Measurements from ENCODE around the gene SNX32. TPM values are rescaled to one million over a fixed set of nuclear protein-coding genes. Genes with fewer than 3 reads are reported as not detected.

The SNX32 gene
- total and polyA plus RNA-seq, 9 of the 15 experiments (the other 6 are each of a cell fraction or from before 2014, with no cell fraction given): 0.03 TPM; not detected in 7

DNA sequence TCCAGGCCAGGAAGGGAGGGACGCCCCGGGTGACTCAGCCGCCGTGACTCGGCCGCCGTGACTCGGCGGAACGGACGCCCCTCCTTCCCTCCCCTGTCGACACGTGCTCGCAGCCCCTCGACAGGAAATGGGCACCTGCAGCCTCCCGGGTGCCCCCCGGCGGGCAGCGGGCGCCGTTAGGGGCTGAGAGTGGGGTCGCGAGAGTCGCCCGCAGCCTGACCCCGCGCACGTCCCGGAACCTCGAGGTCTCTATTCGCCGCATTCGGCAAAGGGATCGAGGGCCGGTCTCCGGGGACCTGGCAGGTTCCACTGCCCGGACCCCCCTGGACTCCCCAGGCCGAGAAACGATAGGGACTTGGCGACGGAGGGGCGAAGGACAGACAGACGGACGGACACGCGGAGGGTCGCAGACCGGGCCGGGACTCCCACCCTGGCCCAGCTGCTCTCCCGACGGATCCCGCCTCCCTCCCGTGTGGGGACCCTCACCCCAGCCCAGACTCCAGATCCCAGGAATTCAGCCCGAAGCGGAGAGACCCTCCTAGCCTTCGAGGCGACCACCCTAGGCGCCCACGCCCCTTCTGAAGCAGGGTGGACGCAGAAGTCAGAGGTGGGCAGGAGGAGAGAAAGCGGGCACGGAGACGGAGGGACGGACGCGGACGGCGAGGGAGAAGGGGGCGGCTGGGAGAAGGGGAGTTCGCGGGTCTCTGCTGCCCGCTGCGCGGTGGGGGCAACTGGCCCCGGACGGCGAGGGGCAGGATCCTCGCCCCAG, 65.8 kb downstream of the SNX32 start (continued):
- no peak for TF ChIP-seq RFX5 (IDR thresholded peaks at IDR 0.05; ENCODE audit: low read depth, low read length)
- no peak for TF ChIP-seq POLR3G (IDR thresholded peaks at IDR 0.05; ENCODE audit: extremely low read depth, insufficient read length, insufficient replicate concordance)
- no peak; the same call in 1 of the 2 replicates for TF ChIP-seq RB1 (IDR thresholded peaks at IDR 0.05; ENCODE audit: low read depth)
- TF ChIP-seq NFE2 (IDR thresholded peaks at IDR 0.05; ENCODE audit: low read depth): peak; percentile 99
- no peak for TF ChIP-seq BMI1 (IDR thresholded peaks at IDR 0.05; ENCODE audit: low read length)
- TF ChIP-seq PURB (CRISPR knock-in tag; IDR thresholded peaks at IDR 0.05; ENCODE audit: low read depth): no peak
- TF ChIP-seq CBX1 (IDR thresholded peaks at IDR 0.05; ENCODE audit: low read depth): no peak
- no peak for TF ChIP-seq FOXJ3 (CRISPR knock-in tag; IDR thresholded peaks at IDR 0.05)
- TF ChIP-seq HMGN3 (IDR thresholded peaks at IDR 0.05; ENCODE audit: borderline replicate concordance, extremely low read depth, insufficient read length, low read depth, low read length): peak; percentile 95
- TF ChIP-seq, protein P1, sequence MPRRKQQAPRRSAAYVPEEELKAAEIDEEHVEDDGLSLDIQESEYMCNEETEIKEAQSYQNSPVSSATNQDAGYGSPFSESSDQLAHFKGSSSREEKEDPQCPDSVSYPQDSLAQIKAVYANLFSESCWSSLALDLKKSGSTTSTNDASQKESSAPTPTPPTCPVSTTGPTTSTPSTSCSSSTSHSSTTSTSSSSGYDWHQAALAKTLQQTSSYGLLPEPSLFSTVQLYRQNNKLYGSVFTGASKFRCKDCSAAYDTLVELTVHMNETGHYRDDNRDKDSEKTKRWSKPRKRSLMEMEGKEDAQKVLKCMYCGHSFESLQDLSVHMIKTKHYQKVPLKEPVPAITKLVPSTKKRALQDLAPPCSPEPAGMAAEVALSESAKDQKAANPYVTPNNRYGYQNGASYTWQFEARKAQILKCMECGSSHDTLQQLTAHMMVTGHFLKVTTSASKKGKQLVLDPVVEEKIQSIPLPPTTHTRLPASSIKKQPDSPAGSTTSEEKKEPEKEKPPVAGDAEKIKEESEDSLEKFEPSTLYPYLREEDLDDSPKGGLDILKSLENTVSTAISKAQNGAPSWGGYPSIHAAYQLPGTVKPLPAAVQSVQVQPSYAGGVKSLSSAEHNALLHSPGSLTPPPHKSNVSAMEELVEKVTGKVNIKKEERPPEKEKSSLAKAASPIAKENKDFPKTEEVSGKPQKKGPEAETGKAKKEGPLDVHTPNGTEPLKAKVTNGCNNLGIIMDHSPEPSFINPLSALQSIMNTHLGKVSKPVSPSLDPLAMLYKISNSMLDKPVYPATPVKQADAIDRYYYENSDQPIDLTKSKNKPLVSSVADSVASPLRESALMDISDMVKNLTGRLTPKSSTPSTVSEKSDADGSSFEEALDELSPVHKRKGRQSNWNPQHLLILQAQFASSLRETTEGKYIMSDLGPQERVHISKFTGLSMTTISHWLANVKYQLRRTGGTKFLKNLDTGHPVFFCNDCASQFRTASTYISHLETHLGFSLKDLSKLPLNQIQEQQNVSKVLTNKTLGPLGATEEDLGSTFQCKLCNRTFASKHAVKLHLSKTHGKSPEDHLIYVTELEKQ (CRISPR knock-in tag; IDR thresholded peaks at IDR 0.05): 0 out of 2 replicates have a peak, but pooled peaks have one; percentile 18
- TF ChIP-seq BCOR (IDR thresholded peaks at IDR 0.05): peak; percentile 57; the same call in 1 of the 2 replicates
- no peak for TF ChIP-seq GTF2A2 (tag; IDR thresholded peaks at IDR 0.05)
- peak; percentile 70; the same call in 1 of the 2 replicates for TF ChIP-seq FOXK1 (CRISPR knock-in tag; IDR thresholded peaks at IDR 0.05; ENCODE audit: borderline replicate concordance)
- TF ChIP-seq HNRNPLL (IDR thresholded peaks at IDR 0.05; ENCODE audit: low read depth, low read length, poor library complexity, severe bottlenecking): peak; percentile 51
- TF ChIP-seq ZNF444 (CRISPR knock-in tag; IDR thresholded peaks at IDR 0.05): no peak
- 0 out of 2 replicates have a peak, but pooled peaks have one; percentile 82 for TF ChIP-seq KDM2B (CRISPR knock-in tag; IDR thresholded peaks at IDR 0.05)
- TF ChIP-seq HCFC1 (IDR thresholded peaks at IDR 0.05; ENCODE audit: low read depth, low read length): no peak
- TF ChIP-seq ATF7 (IDR thresholded peaks at IDR 0.05): peak; percentile 84
- no peak for TF ChIP-seq PML (IDR thresholded peaks at IDR 0.05; ENCODE audit: low read length)
- TF ChIP-seq EHMT2 (IDR thresholded peaks at IDR 0.05): no peak
- no peak for TF ChIP-seq ZNF3 (CRISPR knock-in tag; IDR thresholded peaks at IDR 0.05)
- TF ChIP-seq JUND (IDR thresholded peaks at IDR 0.05; ENCODE audit: borderline replicate concordance, low read depth, low read length): peak; percentile 97
- peak; percentile 93; the same call in 1 of the 3 replicates for TF ChIP-seq JUND (tag; IDR thresholded peaks at IDR 0.05; ENCODE audit: borderline replicate concordance, low read depth, low read length)
- TF ChIP-seq SREBF1 (IDR thresholded peaks at IDR 0.05; ENCODE audit: borderline replicate concordance, low read depth, low read length): no peak
- peak; percentile 86 for TF ChIP-seq MAFG (tag; conservative IDR thresholded peaks at IDR 0.05)
- TF ChIP-seq LEF1 (IDR thresholded peaks at IDR 0.05): no peak
- TF ChIP-seq BHLHE40 (IDR thresholded peaks at IDR 0.05; ENCODE audit: low read length): peak; percentile 95
- TF ChIP-seq KAT2B (IDR thresholded peaks at IDR 0.05; ENCODE audit: low read depth, low read length): no peak
- peak; percentile 28 for TF ChIP-seq HDAC3 (IDR thresholded peaks at IDR 0.05; ENCODE audit: borderline replicate concordance, partially characterized antibody)
